Upper lobe of left lung (tissue), 6 donors: Measurements from ENCODE around the gene ADAMTS10. TPM values are rescaled to one million over a fixed set of nuclear protein-coding genes. Genes with fewer than 3 reads are reported as not detected.
"Not testable (repeated sequence)": the region's sequence is repeated elsewhere in the genome, so short reads cannot be mapped to it uniquely, and the experiment has no call there.

Experiments
- ATAC-seq, 2 donors: fragments of 200-7000 bp; cut with Tn5 transposase; one replicate each; pipeline ENCODE4 v1.9.1; 2022; ENCODE audit warnings: mild to moderate bottlenecking in 2 of 2, moderate library complexity in 2 of 2; ENCODE audit not compliant: low FRiP score in 2 of 2
- DNase-seq, 2 donors: peaks; one replicate each; pipeline ENCODE4 v3.0.0-alpha.2; 2019 to 2020
- H3K27ac ChIP-seq, 4 donors: fragments of 200-600 bp; sonication (generic); one replicate each; pipeline ENCODE4 v1.5.1; 2016 to 2019
- H3K27me3 ChIP-seq, 4 donors: fragments of 200-600 bp; sonication (generic); one replicate each; pipeline ENCODE4 v1.5.1; 2017 to 2019
- H3K36me3 ChIP-seq, 4 donors: fragments of 200-600 bp; sonication (generic); one replicate each; pipeline ENCODE4 v1.5.1; 2016 to 2019
- H3K4me1 ChIP-seq, 4 donors: fragments of 200-600 bp; sonication (generic); one replicate each; pipeline ENCODE4 v1.5.1; 2018 to 2019
- H3K4me3 ChIP-seq, 4 donors: fragments of 200-600 bp; sonication (generic); one replicate each; pipeline ENCODE4 v1.5.1; 2017 to 2019; ENCODE audit warnings: mild to moderate bottlenecking in 2 of 4, moderate library complexity in 1 of 4
- H3K9me3 ChIP-seq, 4 donors: fragments of 200-600 bp; sonication (generic); one replicate each; pipeline ENCODE4 v1.5.1; 2018 to 2019
- CTCF ChIP-seq, 6 experiments: fragments of 450-650 bp in 4 of 6; fragments of 200-600 bp in 2 of 6; sonication (generic) in 2 of 6; IDR thresholded peaks; one replicate each; pipeline ENCODE4 v1.5.1; 2016 to 2019; ENCODE audit warnings: antibody characterized with exemption in 6 of 6
- EP300 ChIP-seq, 4 donors: sonication (generic); formaldehyde crosslinking; IDR thresholded peaks; one replicate each; pipeline ENCODE4 v1.5.1; 2017; ENCODE audit warnings: antibody characterized with exemption in 4 of 4, control low read depth in 2 of 4
- POLR2A ChIP-seq, 4 donors: fragments of 450-650 bp; IDR thresholded peaks; one replicate each; pipeline ENCODE4 v1.5.1; 2016 to 2017; ENCODE audit warnings: antibody characterized with exemption in 4 of 4, mild to moderate bottlenecking in 2 of 4
- POLR2AphosphoS5 ChIP-seq, 2 donors: sonication (generic); formaldehyde crosslinking; IDR thresholded peaks; one replicate each; pipeline ENCODE4 v1.5.1; 2017; ENCODE audit warnings: antibody characterized with exemption in 2 of 2
- WGBS, 2 donors: methylation state at CpG; one replicate each; pipeline ENCODE4 v1.1.5; 2017 to 2018; 5-methylcytosine and 5-hydroxymethylcytosine counted together
- total RNA-seq, 6 donors: library from RNA; depleted of rRNA in 4 of 6; stranded (reverse); fragments of >200 nt in 4 of 6; gene quantifications; one replicate each; pipeline versions ENCODE4 v1.1.0 to v1.2.1, GENCODE V29; 2016 to 2021
- donor health status: DM: no; HTN: no; CAD: no; lungs with moderate emphysema.
- donor health status: DM: no; HTN: yes; CAD: no; lungs with severe emphysema.

The ADAMTS10 gene
- total RNA-seq, 6 donors from 2014 or later, result 11.9 to 103 (median 19.8) TPM

GRCh38 chr19:8626842-8627241 is 16.3 kb upstream of the ADAMTS10 start:
- ATAC-seq, result no peak
- Histone ChIP-seq H3K9me3 (peaks cover 0 to 6% (median 4%) of the 10 kb centered on the region in 4 donors), H3K4me1 (no peaks in the 10 kb centered on the region), H3K4me3 (no peak overlapping the region), H3K27ac (no peak overlapping the region), H3K36me3 (no peaks in the 10 kb centered on the region), H3K27me3 (no peaks in the 10 kb centered on the region)
- TF ChIP-seq CTCF (IDR thresholded peaks at IDR 0.05) (no peak), EP300 (IDR thresholded peaks at IDR 0.05) (no peak), POLR2AphosphoS5 (IDR thresholded peaks at IDR 0.05) (no peak), POLR2A (IDR thresholded peaks at IDR 0.05) (no peak)
- no peak for DNase-seq
- whole genome bisulfite sequencing, 2 donors, result 80 to 90% methylated on average over 8 of the region's 8 CpGs

GRCh38 chr19:8622886-8623285 is 12.4 kb upstream of the ADAMTS10 start:
- not testable (repeated sequence) for H3K9me3 ChIP-seq, ATAC-seq, H3K4me1 ChIP-seq, H3K36me3 ChIP-seq, DNase-seq, H3K4me3 ChIP-seq, H3K27me3 ChIP-seq, H3K27ac ChIP-seq
- 55 to 64% methylated on average over 4 of the region's 4 CpGs for WGBS, 2 donors

GRCh38 chr19:8618751-8619150 is 8.2 kb upstream of the ADAMTS10 start:
- TF ChIP-seq POLR2A (IDR thresholded peaks at IDR 0.05), result no peak
- TF ChIP-seq CTCF (IDR thresholded peaks at IDR 0.05), result no peak
- no peak for TF ChIP-seq POLR2AphosphoS5 (IDR thresholded peaks at IDR 0.05)
- no peak for TF ChIP-seq EP300 (IDR thresholded peaks at IDR 0.05)
- Histone ChIP-seq H3K9me3 (no peaks in the 10 kb centered on the region), H3K27ac (no peak overlapping the region), H3K4me1 (no peaks in the 10 kb centered on the region), H3K36me3 (no peaks in the 10 kb centered on the region), H3K4me3 (no peak overlapping the region), H3K27me3 (no peaks in the 10 kb centered on the region)
- DNase-seq, result no peak
- 65 to 72% methylated on average over 8 of the region's 8 CpGs for WGBS, 2 donors
- no peak for ATAC-seq

GRCh38 chr19:8617984-8618383 is 7.5 kb upstream of the ADAMTS10 start:
- Histone ChIP-seq H3K4me1 (no peaks in the 10 kb centered on the region), H3K36me3 (no peaks in the 10 kb centered on the region), H3K27ac (no peak overlapping the region), H3K4me3 (no peak overlapping the region), H3K27me3 (no peaks in the 10 kb centered on the region), H3K9me3 (no peaks in the 10 kb centered on the region)
- DNase-seq, result no peak
- WGBS, 2 donors, result 77 to 79% methylated on average over 4 of the region's 4 CpGs
- no peak for TF ChIP-seq POLR2AphosphoS5 (IDR thresholded peaks at IDR 0.05)
- no peak for TF ChIP-seq CTCF (IDR thresholded peaks at IDR 0.05)
- TF ChIP-seq EP300 (IDR thresholded peaks at IDR 0.05), result no peak
- TF ChIP-seq POLR2A (IDR thresholded peaks at IDR 0.05), result no peak
- no peak for ATAC-seq

GRCh38 chr19:8617325-8617724 is 6.8 kb upstream of the ADAMTS10 start:
- H3K4me3 ChIP-seq, DNase-seq, H3K27ac ChIP-seq, H3K36me3 ChIP-seq, H3K9me3 ChIP-seq, H3K4me1 ChIP-seq, ATAC-seq, H3K27me3 ChIP-seq: not testable (repeated sequence)
- WGBS, 2 donors, result 78 to 83% methylated on average over 12 to 15 of the region's 15 CpGs

- no peak for ATAC-seq
- 68 to 85% methylated on average over 6 of the region's 6 CpGs for WGBS, 2 donors
- no peak for TF ChIP-seq EP300 (IDR thresholded peaks at IDR 0.05)
- TF ChIP-seq CTCF (IDR thresholded peaks at IDR 0.05), result no peak
- no peak for TF ChIP-seq POLR2A (IDR thresholded peaks at IDR 0.05)
- TF ChIP-seq POLR2AphosphoS5 (IDR thresholded peaks at IDR 0.05), result no peak
These were observed 6.3 kb upstream of the ADAMTS10 start for GRCh38 chr19:8616861-8617260.

More at GRCh38 chr19:8616861-8617260, 6.3 kb upstream of the ADAMTS10 start:
- Histone ChIP-seq H3K27ac (no peak overlapping the region), H3K27me3 (no peaks in the 10 kb centered on the region), H3K9me3 (no peaks in the 10 kb centered on the region), H3K36me3 (no peaks in the 10 kb centered on the region), H3K4me1 (peaks cover 0 to 4% (median 0%) of the 10 kb centered on the region in 4 donors), H3K4me3 (no peak overlapping the region)
- no peak for DNase-seq
